Esophagus (tissue), 2 donors: ENCODE data around the gene RGS13. TPM values are rescaled to one million over a fixed set of nuclear protein-coding genes. Genes with fewer than 3 reads are reported as not detected.

Experiments used
- H3K27ac ChIP-seq, 2 donors: one replicate each; pipeline ENCODE4 v1.5.1; 2013; ENCODE audit warnings: low read depth in 2 of 2, mild to moderate bottlenecking in 2 of 2, inconsistent platforms in 1 of 2, low read length in 1 of 2, moderate library complexity in 1 of 2
- H3K27me3 ChIP-seq, 2 donors: one replicate each; pipeline ENCODE4 v1.6.1; 2013; ENCODE audit warnings: low read length in 2 of 2, control low read depth in 1 of 2, mild to moderate bottlenecking in 1 of 2; ENCODE audit not compliant: insufficient read depth in 2 of 2, control insufficient read depth in 1 of 2
- H3K36me3 ChIP-seq, 2 donors: one replicate each; pipeline ENCODE4 v1.6.1; 2013; ENCODE audit warnings: low read length in 1 of 2; ENCODE audit not compliant: control insufficient read depth in 2 of 2, insufficient read depth in 2 of 2
- H3K4me1 ChIP-seq, 2 donors: one replicate each; pipeline ENCODE4 v1.6.1; 2013; ENCODE audit warnings: low read length in 1 of 2; ENCODE audit not compliant: control insufficient read depth in 2 of 2, insufficient read depth in 2 of 2
- H3K4me3 ChIP-seq, 2 donors: one replicate each; pipeline ENCODE4 v1.5.1; 2013; ENCODE audit warnings: low read length in 2 of 2, mild to moderate bottlenecking in 2 of 2, low read depth in 1 of 2, moderate library complexity in 1 of 2
- H3K9me3 ChIP-seq, 2 donors: one replicate each; pipeline ENCODE4 v1.6.1; 2013; ENCODE audit warnings: mild to moderate bottlenecking in 2 of 2, low read depth in 1 of 2, low read length in 1 of 2, moderate library complexity in 1 of 2; ENCODE audit not compliant: control insufficient read depth in 2 of 2, insufficient read depth in 1 of 2
- WGBS, 2 donors: extraction: QIAGEN DNeasy Blood & Tissue Kit; methylation state at CpG; one replicate each; pipeline ENCODE4 v1.1.7; 2013; 5-methylcytosine and 5-hydroxymethylcytosine counted together
- polyA plus RNA-seq, 2 donors: library from polyadenylated mRNA; stranded (reverse); fragments of 200-250 nt; gene quantifications; one replicate each; pipeline ENCODE4 v1.2.3, GENCODE V29; 2013
- donor health status: healthy with polysubstance abuse.
- donor health status: Bipolar disorder and iron deficiency.

The RGS13 gene
- polyA plus RNA-seq, 2 donors: 0.13 to 0.22 TPM

- WGBS, 2 donors: 74 to 79% methylated on average over 1 of the region's 1 CpG
- Histone ChIP-seq H3K27me3 (no peaks in the 10 kb centered on the region), H3K27ac (no peak overlapping the region), H3K9me3 (no peaks in the 10 kb centered on the region), H3K4me1 (no peaks in the 10 kb centered on the region), H3K36me3 (no peaks in the 10 kb centered on the region), H3K4me3 (no peak overlapping the region)
Observed at GRCh38 chr1:192601143-192601542, 34.8 kb upstream of the RGS13 start.

GRCh38 chr1:192601567-192601966, 34.4 kb upstream of the RGS13 start:
- no peaks in the 10 kb centered on the region for H3K9me3 ChIP-seq
- H3K4me3 ChIP-seq: no peak overlapping the region

GRCh38 chr1:192602757-192603156, 33.2 kb upstream of the RGS13 start:
- Histone ChIP-seq H3K9me3 (no peaks in the 10 kb centered on the region), H3K36me3 (no peaks in the 10 kb centered on the region), H3K4me1 (no peaks in the 10 kb centered on the region), H3K27me3 (no peaks in the 10 kb centered on the region), H3K27ac (no peak overlapping the region), H3K4me3 (no peak overlapping the region)
- WGBS, 2 donors: 80 to 82% methylated on average over 1 of the region's 1 CpG

More at GRCh38 chr1:192601567-192601966, 34.4 kb upstream of the RGS13 start:
- H3K36me3 ChIP-seq: no peaks in the 10 kb centered on the region
- no peak overlapping the region for H3K27ac ChIP-seq
- H3K4me1 ChIP-seq: no peaks in the 10 kb centered on the region
- H3K27me3 ChIP-seq: no peaks in the 10 kb centered on the region

GRCh38 chr1:192603218-192603787, 32.6 kb upstream of the RGS13 start:
- WGBS, 2 donors: 73 to 78% methylated on average over 3 of the region's 3 CpGs
- no peaks in the 10 kb centered on the region for H3K27me3 ChIP-seq

GRCh38 chr1:192604979-192605620, 30.8 kb upstream of the RGS13 start:
- WGBS, 2 donors: 75 to 77% methylated on average over 3 of the region's 3 CpGs
- H3K4me3 ChIP-seq: no peak overlapping the region
- H3K27me3 ChIP-seq: no peaks in the 10 kb centered on the region
- no peak overlapping the region for H3K27ac ChIP-seq
- H3K4me1 ChIP-seq: no peaks in the 10 kb centered on the region
- no peaks in the 10 kb centered on the region for H3K36me3 ChIP-seq
- no peaks in the 10 kb centered on the region for H3K9me3 ChIP-seq

More at GRCh38 chr1:192603218-192603787, 32.6 kb upstream of the RGS13 start:
- Histone ChIP-seq H3K4me1 (no peaks in the 10 kb centered on the region), H3K9me3 (no peaks in the 10 kb centered on the region), H3K4me3 (no peak overlapping the region), H3K36me3 (no peaks in the 10 kb centered on the region), H3K27ac (no peak overlapping the region)

- Histone ChIP-seq H3K4me3 (no peak overlapping the region), H3K4me1 (no peaks in the 10 kb centered on the region), H3K27me3 (no peaks in the 10 kb centered on the region), H3K27ac (no peak overlapping the region), H3K9me3 (no peaks in the 10 kb centered on the region), H3K36me3 (no peaks in the 10 kb centered on the region)
- 85 to 94% methylated on average over 2 of the region's 2 CpGs for WGBS, 2 donors
Observed at GRCh38 chr1:192608671-192609070, 27.3 kb upstream of the RGS13 start.

GRCh38 chr1:192609110-192610079, 26.6 kb upstream of the RGS13 start:
- whole genome bisulfite sequencing, 2 donors: 71 to 74% methylated on average over 12 of the region's 12 CpGs
- H3K36me3 ChIP-seq: no peaks in the 10 kb centered on the region
- H3K9me3 ChIP-seq: no peaks in the 10 kb centered on the region
- no peaks in the 10 kb centered on the region for H3K4me1 ChIP-seq
- H3K27me3 ChIP-seq: no peaks in the 10 kb centered on the region
- H3K27ac ChIP-seq: no peak overlapping the region
- no peak overlapping the region for H3K4me3 ChIP-seq

GRCh38 chr1:192610112-192610889, 25.6 kb upstream of the RGS13 start:
- H3K27me3 ChIP-seq: no peaks in the 10 kb centered on the region
- no peaks in the 10 kb centered on the region for H3K36me3 ChIP-seq
- no peaks in the 10 kb centered on the region for H3K9me3 ChIP-seq
- no peaks in the 10 kb centered on the region for H3K4me1 ChIP-seq
- no peak overlapping the region for H3K4me3 ChIP-seq
- no peak overlapping the region for H3K27ac ChIP-seq
- 51 to 61% methylated on average over 3 of the region's 3 CpGs for WGBS, 2 donors

GRCh38 chr1:192615055-192615454, 20.9 kb upstream of the RGS13 start:
- 94% methylated on average over 1 of the region's 1 CpG for WGBS, 2 donors
- no peaks in the 10 kb centered on the region for H3K4me1 ChIP-seq
- no peak overlapping the region for H3K4me3 ChIP-seq
- H3K9me3 ChIP-seq: no peaks in the 10 kb centered on the region
- H3K36me3 ChIP-seq: no peaks in the 10 kb centered on the region
- no peaks in the 10 kb centered on the region for H3K27me3 ChIP-seq
- H3K27ac ChIP-seq: no peak overlapping the region
